ENCODE data around the gene GHR.
"Not testable (repeated sequence)": the region's sequence is repeated elsewhere in the genome, so short reads cannot be mapped to it uniquely, and the experiment has no call there.

GHR gene

DNA sequence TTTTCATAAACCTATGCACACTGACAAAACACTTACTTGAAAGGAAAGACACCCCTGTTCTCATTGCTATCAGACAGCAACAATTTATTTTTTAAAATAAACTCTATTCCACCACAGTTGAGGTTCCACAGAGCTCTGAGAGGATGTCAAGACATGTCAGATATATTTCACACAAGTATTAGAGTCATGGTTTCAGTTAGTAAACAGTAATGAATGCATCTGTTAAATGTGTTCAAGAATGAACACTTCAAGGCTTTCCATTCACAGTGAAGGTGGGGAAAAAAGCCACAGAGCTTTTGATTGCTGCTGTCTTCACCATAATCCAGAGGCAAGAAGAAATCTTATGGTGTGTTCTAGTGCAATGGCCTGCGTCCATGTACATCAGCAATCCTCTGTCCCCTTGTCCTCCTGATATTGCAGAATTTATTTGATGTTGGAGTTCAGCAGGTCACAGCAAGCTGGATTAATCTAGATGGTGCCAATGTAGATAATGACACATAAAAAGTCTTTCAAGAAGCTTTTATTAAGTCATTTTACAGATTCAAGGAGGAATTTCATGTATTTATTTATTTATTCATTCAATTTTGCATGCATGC, 146.8 kb downstream of the GHR start:
- DNase-seq (ENCODE audit: low spot score), result no peak
- no peak overlapping the region for H3K4me3 ChIP-seq
- H3K27ac ChIP-seq, result no peak overlapping the region
- TF ChIP-seq, protein P1, sequence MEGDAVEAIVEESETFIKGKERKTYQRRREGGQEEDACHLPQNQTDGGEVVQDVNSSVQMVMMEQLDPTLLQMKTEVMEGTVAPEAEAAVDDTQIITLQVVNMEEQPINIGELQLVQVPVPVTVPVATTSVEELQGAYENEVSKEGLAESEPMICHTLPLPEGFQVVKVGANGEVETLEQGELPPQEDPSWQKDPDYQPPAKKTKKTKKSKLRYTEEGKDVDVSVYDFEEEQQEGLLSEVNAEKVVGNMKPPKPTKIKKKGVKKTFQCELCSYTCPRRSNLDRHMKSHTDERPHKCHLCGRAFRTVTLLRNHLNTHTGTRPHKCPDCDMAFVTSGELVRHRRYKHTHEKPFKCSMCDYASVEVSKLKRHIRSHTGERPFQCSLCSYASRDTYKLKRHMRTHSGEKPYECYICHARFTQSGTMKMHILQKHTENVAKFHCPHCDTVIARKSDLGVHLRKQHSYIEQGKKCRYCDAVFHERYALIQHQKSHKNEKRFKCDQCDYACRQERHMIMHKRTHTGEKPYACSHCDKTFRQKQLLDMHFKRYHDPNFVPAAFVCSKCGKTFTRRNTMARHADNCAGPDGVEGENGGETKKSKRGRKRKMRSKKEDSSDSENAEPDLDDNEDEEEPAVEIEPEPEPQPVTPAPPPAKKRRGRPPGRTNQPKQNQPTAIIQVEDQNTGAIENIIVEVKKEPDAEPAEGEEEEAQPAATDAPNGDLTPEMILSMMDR (IDR thresholded peaks at IDR 0.05), result no peak

DNA sequence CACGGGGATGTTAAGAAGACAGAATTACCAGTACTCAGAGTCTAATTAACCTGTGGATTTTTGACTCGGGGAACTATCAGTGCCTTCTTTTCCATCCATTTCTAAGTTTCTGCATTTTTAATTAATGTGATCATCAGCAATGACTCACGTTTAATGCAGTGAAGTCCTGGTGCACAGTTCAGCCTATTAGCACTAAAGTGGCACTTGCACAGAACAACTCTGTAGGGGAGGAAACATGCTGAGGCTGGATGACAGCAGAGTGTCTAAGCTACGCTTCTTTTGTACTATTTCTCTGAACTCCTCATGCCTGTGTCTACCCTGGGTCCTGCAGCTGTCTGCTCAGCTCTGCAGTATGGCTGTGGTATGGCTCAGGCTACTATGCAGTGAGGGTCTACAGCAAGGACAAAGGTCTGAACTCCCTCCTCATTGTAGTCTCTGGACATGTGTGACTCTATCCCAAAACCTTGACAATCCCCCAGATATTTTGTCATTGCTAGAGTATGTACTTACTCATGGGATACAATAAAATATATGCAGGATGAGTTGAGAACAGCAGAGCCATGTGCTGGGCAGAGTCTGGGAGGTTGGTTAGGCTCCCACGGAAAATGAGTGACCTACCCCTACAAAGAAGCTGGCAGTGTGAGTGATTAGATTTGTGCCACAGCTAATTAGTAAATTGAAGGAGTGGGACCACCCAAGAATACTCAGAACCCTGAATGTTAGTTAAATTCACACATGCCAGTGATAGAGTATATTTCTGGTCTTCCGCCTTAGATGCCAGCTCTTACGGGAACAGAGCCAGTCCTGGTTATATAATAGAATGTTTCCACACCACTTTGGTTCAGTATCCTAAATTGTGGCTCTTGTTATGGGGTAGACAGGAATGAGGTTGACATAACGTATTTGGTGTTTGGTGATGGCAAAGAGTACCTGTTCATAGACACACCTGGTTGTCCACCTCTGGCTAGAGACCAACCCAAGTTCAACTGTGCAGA, 148.0 kb downstream of the GHR start:
- TF ChIP-seq, protein P1 (IDR thresholded peaks at IDR 0.05), result no peak
- no peak overlapping the region for H3K27ac ChIP-seq
- no peak for DNase-seq (ENCODE audit: low spot score)
- H3K4me3 ChIP-seq, result no peak overlapping the region

DNA sequence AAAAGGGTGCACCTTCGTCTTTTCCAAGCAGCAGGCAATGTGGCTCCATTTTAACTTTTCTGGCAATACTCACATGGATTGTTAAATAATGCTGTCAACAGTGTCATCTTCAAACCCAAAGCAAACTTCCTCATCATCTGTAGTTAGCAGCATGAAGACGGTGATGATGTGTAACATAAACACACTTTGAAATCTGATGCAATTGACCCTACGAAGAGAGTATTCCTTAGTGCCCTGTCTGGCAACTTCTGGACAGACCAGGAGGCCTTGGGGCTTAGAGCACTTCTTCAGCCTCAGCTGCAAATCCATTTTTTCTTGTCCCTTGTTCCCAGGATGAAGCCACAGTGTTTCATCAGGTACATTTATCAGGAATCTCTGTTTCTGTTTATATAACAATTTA, 149.1 kb downstream of the GHR start:
- TF ChIP-seq, protein P1 (IDR thresholded peaks at IDR 0.05), result no peak
- DNase-seq (ENCODE audit: low spot score), result no peak
- no peak overlapping the region for H3K4me3 ChIP-seq
- H3K27ac ChIP-seq, result no peak overlapping the region

DNA sequence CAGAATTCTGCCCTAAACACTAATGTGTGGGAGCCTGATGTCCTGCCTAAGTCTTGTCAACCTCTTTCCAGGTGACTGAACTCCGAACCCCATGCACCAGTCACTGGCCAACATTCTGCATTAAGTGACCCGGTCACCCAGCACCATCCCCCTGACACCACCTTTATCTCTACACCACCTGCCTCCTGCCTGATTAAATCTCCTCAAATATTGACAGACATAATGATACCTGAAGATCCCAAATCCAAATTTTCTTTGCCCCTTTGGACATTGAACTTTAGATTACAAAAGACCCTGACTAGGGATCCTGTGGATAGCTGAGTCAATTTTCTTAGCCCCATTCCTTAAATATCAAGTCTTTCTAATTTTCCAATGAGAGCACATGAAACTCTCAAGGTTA, 150.1 kb downstream of the GHR start:
- Histone ChIP-seq H3K4me3 (no peak overlapping the region), H3K27ac (no peak overlapping the region)
- DNase-seq (ENCODE audit: low spot score), result no peak
- TF ChIP-seq, protein P1 (IDR thresholded peaks at IDR 0.05), result no peak

DNA sequence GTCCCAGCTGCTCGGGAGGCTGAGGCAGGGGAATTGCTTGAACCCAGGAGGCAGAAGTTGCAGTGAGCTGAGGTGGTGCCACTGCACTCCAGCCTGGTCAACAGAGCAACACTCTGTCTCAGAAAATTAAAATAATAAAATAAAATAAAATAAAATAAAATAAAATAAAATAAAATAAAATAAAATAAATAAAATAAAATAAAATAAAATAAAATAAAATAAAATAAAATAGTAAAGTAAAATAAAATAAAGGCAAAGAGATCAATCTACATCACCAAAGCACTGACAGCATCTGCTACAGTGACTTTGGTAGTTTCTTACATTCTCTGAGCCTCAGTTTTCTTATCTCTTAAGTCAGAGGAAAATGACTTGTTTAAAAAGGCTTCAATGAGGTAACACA, 152.7 kb downstream of the GHR start:
- not testable (repeated sequence) for H3K27ac ChIP-seq; H3K4me3 ChIP-seq; DNase-seq (ENCODE audit: low spot score)

DNA sequence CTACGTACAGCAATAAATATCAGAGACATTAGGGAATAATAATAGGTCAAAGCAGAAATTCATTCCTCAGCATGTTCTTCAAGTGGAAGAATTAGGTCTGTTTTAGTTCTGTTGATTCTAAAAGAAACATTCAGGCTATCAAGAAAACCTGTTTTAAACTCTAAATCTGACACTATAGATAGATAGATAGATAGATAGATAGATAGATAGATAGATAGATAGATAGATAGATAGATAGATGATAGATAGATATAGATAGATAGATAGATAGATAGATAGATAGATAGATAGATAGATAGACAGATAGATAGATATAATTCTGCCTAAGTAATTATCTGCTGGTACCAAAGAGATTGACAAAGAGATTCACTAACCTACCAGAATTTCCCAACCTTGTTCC, 155.7 kb downstream of the GHR start:
- H3K4me3 ChIP-seq; H3K27ac ChIP-seq; DNase-seq (ENCODE audit: low spot score): not testable (repeated sequence)

DNA sequence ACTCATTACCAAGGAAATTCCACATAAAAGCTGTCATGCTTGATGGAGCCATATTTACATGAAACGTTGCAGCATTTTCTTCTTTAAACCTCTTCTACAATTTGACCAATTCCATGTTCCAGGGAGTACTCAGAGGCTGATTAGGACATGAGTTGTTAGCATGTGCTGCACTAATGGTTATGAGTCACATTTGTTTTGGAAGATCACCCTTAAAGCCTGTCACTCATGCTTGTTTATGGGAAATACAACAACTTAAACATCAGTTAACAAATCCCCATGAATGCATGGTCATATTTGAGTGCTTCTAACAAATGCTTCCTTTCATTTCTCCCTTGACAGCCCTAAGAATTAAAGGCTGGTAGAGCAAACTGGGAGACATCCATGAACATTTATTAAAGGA, 156.1 kb downstream of the GHR start:
- TF ChIP-seq, protein P1 (IDR thresholded peaks at IDR 0.05), result no peak
- H3K4me3 ChIP-seq, result no peak overlapping the region
- no peak for DNase-seq (ENCODE audit: low spot score)
- H3K27ac ChIP-seq, result no peak overlapping the region

DNA sequence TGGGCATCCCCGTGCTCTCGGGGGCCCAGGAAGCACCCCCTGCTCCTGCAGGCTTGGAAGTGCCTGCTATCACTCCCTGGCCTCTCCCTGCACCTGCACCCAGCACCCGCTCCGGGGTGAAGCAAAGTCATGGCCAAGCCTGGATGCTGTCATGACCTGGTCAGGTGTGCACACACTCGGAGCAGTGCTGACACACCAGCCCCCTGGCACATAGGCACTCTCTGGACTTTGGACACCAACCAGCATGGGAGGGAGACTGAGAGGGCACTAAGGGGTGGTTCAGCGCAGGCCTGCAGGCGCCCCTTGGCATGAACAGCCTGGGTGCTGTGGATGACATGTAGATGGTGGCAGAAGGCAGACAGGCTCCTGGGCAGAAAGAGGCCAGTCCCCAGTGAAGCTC, 158.6 kb downstream of the GHR start:
- TF ChIP-seq, protein P1 (IDR thresholded peaks at IDR 0.05), result no peak
- H3K4me3 ChIP-seq, result no peak overlapping the region
- no peak overlapping the region for H3K27ac ChIP-seq
- no peak for DNase-seq (ENCODE audit: low spot score)

Measured in coronary artery (tissue), 2 donors.